ENCODE results near the gene TTC33. TPM values are rescaled to one million over a fixed set of nuclear protein-coding genes. Genes with fewer than 3 reads are reported as not detected.

Gene TTC33
- total RNA-seq, 1 donor from 2014 or later: 14.3 TPM

DNA sequence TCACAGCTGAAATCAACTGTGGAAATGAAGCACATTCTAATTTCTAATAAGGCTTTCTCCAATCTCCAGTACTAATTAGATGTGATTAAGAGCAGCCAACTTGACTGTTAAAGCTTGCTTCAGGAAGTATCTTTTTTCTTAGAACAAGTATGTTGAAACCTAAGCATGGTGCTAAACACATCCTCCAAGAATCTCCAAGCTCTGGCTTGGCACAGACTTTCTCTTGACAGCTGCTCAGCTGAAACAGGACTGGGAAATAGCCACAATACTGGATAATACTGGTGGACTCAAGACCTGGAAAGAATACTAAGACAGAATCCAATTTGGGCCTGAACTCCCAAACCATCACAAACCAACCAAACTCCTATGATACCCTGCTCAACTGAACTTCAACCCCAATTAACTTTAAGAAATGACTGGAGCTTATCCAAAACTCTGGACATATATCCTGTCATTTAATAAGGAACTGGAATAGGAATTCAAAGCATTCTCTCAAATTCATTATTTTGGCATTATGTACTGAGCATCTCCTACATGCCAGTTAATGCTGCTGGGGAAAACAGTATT is 26.2 kb upstream of the TTC33 start:
- no peak for DNase-seq
- Histone ChIP-seq H3K27me3 (ENCODE audit: low read depth) (no peaks in the 10 kb centered on the region), H3K4me3 (no peak overlapping the region), H3K36me3 (peaks cover 9% of the 10 kb centered on the region), H3K4me1 (peaks cover 48% of the 10 kb centered on the region), H3K9me3 (replicated peaks) (no peaks in the 10 kb centered on the region), H3K27ac (replicated peaks) (peak overlapping the region; percentile 21)
- TF ChIP-seq CTCF (IDR thresholded peaks at IDR 0.05; ENCODE audit: borderline replicate concordance): no peak
- intact Hi-C loops (cut with micrococcal nuclease): no loop called here

DNA sequence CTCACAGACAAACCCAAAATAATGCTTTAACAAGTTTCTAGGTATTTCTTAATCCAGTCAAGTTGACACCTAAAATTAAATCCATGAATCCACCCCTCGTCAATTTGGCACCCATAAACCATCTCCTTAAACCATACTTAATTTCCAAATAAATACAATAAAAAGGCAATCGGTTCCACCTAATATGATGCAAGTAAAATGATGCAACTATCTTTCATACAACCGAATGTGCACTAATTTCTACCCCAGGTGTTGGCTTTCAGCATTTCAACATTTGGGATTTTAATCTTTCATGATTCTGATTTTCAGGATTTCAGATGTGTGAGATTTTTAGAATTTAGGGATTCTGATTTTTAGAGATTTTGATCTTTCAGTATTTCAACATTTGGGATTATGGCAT is 25.1 kb upstream of the TTC33 start:
- H3K4me1 ChIP-seq: peaks cover 58% of the 10 kb centered on the region
- no peaks in the 10 kb centered on the region for H3K9me3 ChIP-seq (replicated peaks)
- DNase-seq: no peak
- peaks cover 19% of the 10 kb centered on the region for H3K36me3 ChIP-seq
- intact Hi-C loops (cut with micrococcal nuclease): no loop called here
- no peaks in the 10 kb centered on the region for H3K27me3 ChIP-seq (ENCODE audit: low read depth)
- H3K27ac ChIP-seq (replicated peaks): no peak overlapping the region
- TF ChIP-seq CTCF (IDR thresholded peaks at IDR 0.05; ENCODE audit: borderline replicate concordance): no peak
- no peak overlapping the region for H3K4me3 ChIP-seq

- H3K36me3 ChIP-seq: peaks cover 25% of the 10 kb centered on the region
- H3K27me3 ChIP-seq (ENCODE audit: low read depth): no peaks in the 10 kb centered on the region
- no peaks in the 10 kb centered on the region for H3K9me3 ChIP-seq (replicated peaks)
- H3K4me1 ChIP-seq: peaks cover 62% of the 10 kb centered on the region
- H3K27ac ChIP-seq (replicated peaks): no peak overlapping the region
- no peak overlapping the region for H3K4me3 ChIP-seq
- intact Hi-C loops (cut with micrococcal nuclease): no loop called here
- TF ChIP-seq CTCF (IDR thresholded peaks at IDR 0.05; ENCODE audit: borderline replicate concordance): no peak
- DNase-seq: no peak
These were observed 24.4 kb upstream of the TTC33 start for GRCh38 chr5:40780199-40780598.

DNA sequence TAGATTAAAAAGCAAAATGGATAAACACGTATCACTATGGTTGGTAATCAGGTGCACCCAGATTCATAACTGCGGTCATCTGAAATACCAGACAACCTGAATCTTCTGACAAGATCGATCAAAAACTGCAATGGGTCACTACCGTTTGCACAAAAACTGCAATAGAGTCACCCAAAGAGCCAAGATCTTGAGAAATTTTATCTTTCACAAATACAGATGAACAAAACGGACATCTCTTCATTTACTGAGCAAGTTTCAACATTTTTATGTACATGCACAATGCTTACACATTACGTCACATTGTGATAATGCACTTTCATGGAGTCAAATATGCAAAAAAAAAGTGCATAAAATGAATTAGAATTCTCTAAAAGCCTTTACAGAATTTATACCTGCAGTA is 23.8 kb upstream of the TTC33 start:
- H3K4me1 ChIP-seq: peaks cover 61% of the 10 kb centered on the region

GRCh38 chr5:40778133-40778532 is 22.4 kb upstream of the TTC33 start:
- no peaks in the 10 kb centered on the region for H3K27me3 ChIP-seq (ENCODE audit: low read depth)
- H3K36me3 ChIP-seq: peaks cover 44% of the 10 kb centered on the region
- DNase-seq: no peak
- no peak for TF ChIP-seq CTCF (IDR thresholded peaks at IDR 0.05; ENCODE audit: borderline replicate concordance)
- no peak overlapping the region for H3K27ac ChIP-seq (replicated peaks)
- no peak overlapping the region for H3K4me3 ChIP-seq
- peaks cover 48% of the 10 kb centered on the region for H3K4me1 ChIP-seq
- no peaks in the 10 kb centered on the region for H3K9me3 ChIP-seq (replicated peaks)
- intact Hi-C loops (cut with micrococcal nuclease): no loop called here

More for the DNA sequence above, 23.8 kb upstream of the TTC33 start:
- no peak overlapping the region for H3K4me3 ChIP-seq
- H3K9me3 ChIP-seq (replicated peaks): no peaks in the 10 kb centered on the region
- peaks cover 31% of the 10 kb centered on the region for H3K36me3 ChIP-seq
- H3K27ac ChIP-seq (replicated peaks): no peak overlapping the region
- intact Hi-C loops (cut with micrococcal nuclease): no loop called here
- H3K27me3 ChIP-seq (ENCODE audit: low read depth): no peaks in the 10 kb centered on the region
- no peak for TF ChIP-seq CTCF (IDR thresholded peaks at IDR 0.05; ENCODE audit: borderline replicate concordance)
- no peak for DNase-seq
